H9 (cell line): ENCODE results near the gene KDM2A. TPM values are rescaled to one million over a fixed set of nuclear protein-coding genes. Genes with fewer than 3 reads are reported as not detected.
"Not testable (repeated sequence)": the region's sequence is repeated elsewhere in the genome, so short reads cannot be mapped to it uniquely, and the experiment has no call there.

Experiments used
- DNase-seq: peaks from one replicate; pipeline ENCODE4 v3.0.0-alpha.2; 2017
- H2AFZ ChIP-seq: one replicate; pipeline ENCODE4 v1.6.1; 2013; ENCODE audit warnings: mild to moderate bottlenecking, low read length, control low read depth, moderate library complexity
- H2AK5ac ChIP-seq: 2 replicates; pipeline ENCODE4 v1.6.1; 2013; ENCODE audit warnings: low read length, control low read depth, mixed read lengths; ENCODE audit not compliant: insufficient read length
- H2BK120ac ChIP-seq: one replicate; pipeline ENCODE4 v1.6.1; 2013; ENCODE audit warnings: low read depth, mild to moderate bottlenecking, low read length, control low read depth, inconsistent platforms; ENCODE audit not compliant: poor library complexity, severe bottlenecking
- H2BK12ac ChIP-seq: 2 replicates; pipeline ENCODE4 v1.6.1; 2013; ENCODE audit warnings: low read length, control low read depth, mixed read lengths, low read depth; ENCODE audit not compliant: insufficient read length
- H2BK15ac ChIP-seq: 2 replicates; pipeline ENCODE4 v1.6.1; 2013; ENCODE audit warnings: low read depth, low read length, control low read depth
- H2BK20ac ChIP-seq: one replicate; pipeline ENCODE4 v1.6.1; 2013; ENCODE audit warnings: low read depth, mild to moderate bottlenecking, low read length, control low read depth, inconsistent platforms; ENCODE audit not compliant: poor library complexity, severe bottlenecking
- H2BK5ac ChIP-seq: 2 replicates; pipeline ENCODE4 v1.6.1; 2013; ENCODE audit warnings: low read length, control low read depth, mixed read lengths; ENCODE audit not compliant: insufficient read length
- H3K14ac ChIP-seq: 2 replicates; pipeline ENCODE4 v1.6.1; 2013; ENCODE audit warnings: low read length, control low read depth; ENCODE audit not compliant: insufficient read depth
- H3K18ac ChIP-seq: 2 replicates; pipeline ENCODE4 v1.6.1; 2013; ENCODE audit warnings: low read depth, mild to moderate bottlenecking, mixed read lengths, low read length, control low read depth; ENCODE audit not compliant: insufficient read length
- H3K23ac ChIP-seq: 2 replicates; pipeline ENCODE4 v1.6.1; 2013; ENCODE audit warnings: low read length, control low read depth, mixed read lengths, low read depth; ENCODE audit not compliant: insufficient read length
- H3K23me2 ChIP-seq: 2 replicates; pipeline ENCODE4 v1.6.1; 2013; ENCODE audit warnings: low read depth, mild to moderate bottlenecking, mixed read lengths, low read length, control low read depth; ENCODE audit not compliant: insufficient read length, poor library complexity, severe bottlenecking
- H3K27ac ChIP-seq: 2 replicates; pipeline ENCODE4 v1.5.1; 2013; ENCODE audit warnings: low read length, control low read depth, mixed read lengths, low read depth; ENCODE audit not compliant: insufficient read length
- H3K27me3 ChIP-seq: 2 replicates; pipeline ENCODE4 v1.6.1; 2013; ENCODE audit warnings: low read length, control low read depth, inconsistent platforms; ENCODE audit not compliant: insufficient read depth
- H3K4ac ChIP-seq: 2 replicates; pipeline ENCODE4 v1.6.1; 2013; ENCODE audit warnings: low read depth, mild to moderate bottlenecking, control low read depth, inconsistent platforms, low read length, moderate library complexity
- H3K4me1 ChIP-seq: 2 replicates; pipeline ENCODE4 v1.6.1; 2013; ENCODE audit warnings: low read length, control low read depth, inconsistent platforms; ENCODE audit not compliant: insufficient read depth
- H3K4me2 ChIP-seq: 2 replicates; pipeline ENCODE4 v1.6.1; 2013; ENCODE audit warnings: low read length, control low read depth, mixed read lengths; ENCODE audit not compliant: insufficient read length, insufficient read depth
- H3K56ac ChIP-seq: 2 replicates; pipeline ENCODE4 v1.6.1; 2013; ENCODE audit warnings: low read depth, mild to moderate bottlenecking, mixed read lengths, low read length, control low read depth; ENCODE audit not compliant: insufficient read length
- H3K79me1 ChIP-seq: 2 replicates; pipeline ENCODE4 v1.6.1; 2013; ENCODE audit warnings: low read depth, mild to moderate bottlenecking, moderate library complexity, low read length, control low read depth, inconsistent platforms; ENCODE audit not compliant: insufficient read depth, poor library complexity, severe bottlenecking
- H3K79me2 ChIP-seq: 2 replicates; pipeline ENCODE4 v1.6.1; 2013; ENCODE audit warnings: low read length, control low read depth, inconsistent platforms; ENCODE audit not compliant: insufficient read depth
- H3K9ac ChIP-seq: 2 replicates; pipeline ENCODE4 v1.6.1; 2013; ENCODE audit warnings: low read length, control low read depth, mixed read lengths; ENCODE audit not compliant: insufficient read length; ENCODE audit errors: extremely low read depth
- H3K9me3 ChIP-seq: one replicate; pipeline ENCODE4 v1.6.1; 2013; ENCODE audit warnings: low read depth, low read length, inconsistent platforms; ENCODE audit not compliant: control insufficient read depth
- H3T11ph ChIP-seq: one replicate; pipeline ENCODE4 v1.6.1; 2013; ENCODE audit warnings: mild to moderate bottlenecking, low read length, control low read depth, inconsistent platforms
- H4K20me1 ChIP-seq: one replicate; pipeline ENCODE4 v1.6.1; 2013; ENCODE audit not compliant: control insufficient read depth, insufficient read length, insufficient read depth
- H4K5ac ChIP-seq: 2 replicates; pipeline ENCODE4 v1.6.1; 2013; ENCODE audit warnings: low read depth, mild to moderate bottlenecking, mixed read lengths, low read length, control low read depth; ENCODE audit not compliant: insufficient read length
- H4K8ac ChIP-seq: replicated peaks from 2 replicates; pipeline ENCODE4 v1.6.1; 2013; ENCODE audit warnings: low read length, control low read depth, mixed read lengths, low read depth; ENCODE audit not compliant: insufficient read length
- H4K91ac ChIP-seq: 2 replicates; pipeline ENCODE4 v1.6.1; 2013; ENCODE audit warnings: low read depth, mild to moderate bottlenecking, moderate library complexity, mixed read lengths, low read length, control low read depth; ENCODE audit not compliant: insufficient read length
- H3K27ac Mint-ChIP-seq, 3 experiments: 2 replicates in 2 of 3; 3 replicates in 1 of 3; pipeline ENCODE4 v1.8.0; 2020 to 2021; ENCODE audit warnings: mixed read lengths in 3 of 3, mild to moderate bottlenecking in 1 of 3, moderate library complexity in 1 of 3
- H3K27me3 Mint-ChIP-seq: 2 replicates; pipeline ENCODE4 v1.8.0; 2021; ENCODE audit warnings: low read depth, mild to moderate bottlenecking, moderate library complexity, mixed read lengths
- H3K36me3 Mint-ChIP-seq, 3 experiments: 2 replicates in 2 of 3; 3 replicates in 1 of 3; pipeline ENCODE4 v1.8.0; 2020 to 2021; ENCODE audit warnings: low read depth in 3 of 3, mixed read lengths in 3 of 3; ENCODE audit not compliant: insufficient read depth in 1 of 3
- H3K4me1 Mint-ChIP-seq, 2 experiments: 2 replicates each; pipeline ENCODE4 v1.8.0; 2020; ENCODE audit warnings: mixed read lengths in 2 of 2
- H3K4me3 Mint-ChIP-seq, 2 experiments: 2 replicates in 1 of 2; 3 replicates in 1 of 2; pipeline ENCODE4 v1.8.0; 2020 to 2021; ENCODE audit warnings: mild to moderate bottlenecking in 2 of 2, mixed read lengths in 2 of 2, moderate library complexity in 1 of 2
- H3K9me3 Mint-ChIP-seq, 2 experiments: 2 replicates in 1 of 2; 3 replicates in 1 of 2; pipeline ENCODE4 v1.8.0; 2020; ENCODE audit warnings: mild to moderate bottlenecking in 2 of 2, mixed read lengths in 2 of 2, moderate library complexity in 1 of 2
- WGBS: extraction: QIAGEN DNeasy Blood & Tissue Kit; methylation state at CpG from one replicate; pipeline ENCODE4 v1.1.7; 2013; ENCODE audit warnings: missing lambda C conversion rate, low lambda C conversion rate, mixed read lengths; ENCODE audit not compliant: insufficient read length; ENCODE audit errors: extremely low coverage; 5-methylcytosine and 5-hydroxymethylcytosine counted together
- total RNA-seq: library from RNA; stranded (reverse); gene quantifications from 2 replicates; pipeline ENCODE4 v1.2.1, GENCODE V29; 2021

KDM2A gene
- total RNA-seq, 1 experiment from 2014 or later: 85.9 TPM

DNA sequence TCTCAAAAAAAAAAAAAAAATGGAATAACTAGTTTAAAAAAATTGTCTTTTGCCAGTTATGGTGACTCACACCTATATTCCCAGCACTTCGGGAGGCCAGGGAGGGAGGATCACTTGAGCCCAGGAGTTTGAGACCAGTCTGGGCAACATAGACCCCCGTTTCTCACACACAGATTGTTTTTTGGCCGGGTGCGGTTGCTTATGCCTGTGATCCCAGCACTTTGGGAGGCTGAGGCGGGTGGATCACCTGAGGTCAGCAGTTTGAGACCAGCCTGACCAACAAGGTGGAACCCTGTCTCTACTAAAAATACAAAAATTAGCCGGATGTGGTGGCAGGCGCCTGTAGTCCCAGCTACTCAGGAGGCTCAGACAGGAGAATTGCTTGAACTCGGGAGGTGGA is 7.2 kb downstream of the KDM2A start:
- not testable (repeated sequence) for H3K9me3 Mint-ChIP-seq, H3K4me3 Mint-ChIP-seq, H3K4ac ChIP-seq, H4K20me1 ChIP-seq, H4K8ac ChIP-seq, H2BK12ac ChIP-seq, H2BK15ac ChIP-seq, H3K56ac ChIP-seq, H3K9me3 ChIP-seq, H3T11ph ChIP-seq, H3K18ac ChIP-seq, H2AK5ac ChIP-seq, H3K23me2 ChIP-seq, H3K4me1 Mint-ChIP-seq, H3K14ac ChIP-seq, H3K23ac ChIP-seq, H3K27ac Mint-ChIP-seq, H3K4me1 ChIP-seq, H3K9ac ChIP-seq, DNase-seq, H4K5ac ChIP-seq, H3K4me2 ChIP-seq, H2BK120ac ChIP-seq, H2BK20ac ChIP-seq, H3K27me3 Mint-ChIP-seq, H3K27ac ChIP-seq, H4K91ac ChIP-seq, H3K27me3 ChIP-seq, H2AFZ ChIP-seq, H2BK5ac ChIP-seq
- H3K79me2 ChIP-seq: peaks cover 22% of the 10 kb centered on the region; the same call in 1 of the 2 replicates
- no CpG with 5 or more reads among the region's 8 CpGs for WGBS
- H3K36me3 Mint-ChIP-seq: peaks cover 11 to 49% (median 36%) of the 10 kb centered on the region in 3 experiments; a peak in 6 of 7 replicates
- H3K79me1 ChIP-seq: peaks cover 22% of the 10 kb centered on the region
